Type B pancreatic cell (in vitro differentiated cells): ENCODE data around the gene SEC14L1. TPM values are rescaled to one million over a fixed set of nuclear protein-coding genes. Genes with fewer than 3 reads are reported as not detected.
"Not testable (repeated sequence)": the region's sequence is repeated elsewhere in the genome, so short reads cannot be mapped to it uniquely, and the experiment has no call there.

Source experiments
- DNase-seq: peaks from one replicate; pipeline ENCODE4 v3.0.0; 2021; ENCODE audit warnings: mixed read lengths; ENCODE audit not compliant: unreplicated experiment; ENCODE audit errors: extremely low spot score
- H3K27ac Mint-ChIP-seq: 2 replicates; pipeline ENCODE4 v1.8.0; 2021; ENCODE audit warnings: mild to moderate bottlenecking, mixed read lengths
- H3K27me3 Mint-ChIP-seq: 2 replicates; pipeline ENCODE4 v1.8.0; 2021; ENCODE audit warnings: mixed read lengths
- H3K36me3 Mint-ChIP-seq: 2 replicates; pipeline ENCODE4 v1.8.0; 2021; ENCODE audit warnings: mixed read lengths
- H3K4me1 Mint-ChIP-seq: one replicate; pipeline ENCODE4 v1.8.0; 2021; ENCODE audit warnings: mixed read lengths; ENCODE audit not compliant: unreplicated experiment
- H3K4me3 Mint-ChIP-seq: 2 replicates; pipeline ENCODE4 v1.8.0; 2021; ENCODE audit warnings: mild to moderate bottlenecking, mixed read lengths
- H3K9me3 Mint-ChIP-seq: 2 replicates; pipeline ENCODE4 v1.8.0; 2021; ENCODE audit warnings: mixed read lengths
- total RNA-seq: library from RNA; stranded (reverse); gene quantifications from 2 replicates; pipeline ENCODE4 v1.2.1, GENCODE V29; 2021; ENCODE audit warnings: low replicate concordance
- TF ChIP-seq, protein P1 (sequence below): fragments of 200-600 bp; sonication (generic); conservative IDR thresholded peaks from 2 replicates; pipeline ENCODE4 v1.5.0; 2021; ENCODE audit warnings: antibody characterized with exemption, mild to moderate bottlenecking

The SEC14L1 gene
- total RNA-seq, 1 donor from 2014 or later: 74.9 TPM

DNA sequence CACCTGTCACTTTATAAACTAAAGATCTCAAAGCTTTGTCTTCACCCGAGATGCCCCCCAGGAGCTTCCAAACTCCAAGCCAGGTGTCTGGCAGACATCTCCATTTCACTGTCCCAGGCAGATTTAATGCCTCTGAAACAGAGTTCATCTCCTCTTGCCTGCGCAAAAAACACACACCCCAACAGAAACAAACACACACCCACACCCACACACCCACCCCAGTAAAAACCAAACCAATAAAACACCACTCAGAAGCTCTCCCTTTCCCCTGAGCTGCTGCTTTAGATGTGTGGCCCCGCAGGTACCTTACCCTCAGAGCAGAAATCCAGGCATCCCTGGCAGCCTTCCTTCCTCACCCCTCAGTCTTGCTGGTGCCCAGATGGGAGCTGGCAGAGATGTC lies 14.4 kb downstream of the SEC14L1 start:
- no peaks in the 10 kb centered on the region for H3K27me3 Mint-ChIP-seq
- H3K4me1 Mint-ChIP-seq: peaks cover 28% of the 10 kb centered on the region
- H3K27ac Mint-ChIP-seq: no peak overlapping the region
- H3K36me3 Mint-ChIP-seq: peaks cover 14% of the 10 kb centered on the region
- no peaks in the 10 kb centered on the region for H3K9me3 Mint-ChIP-seq
- DNase-seq: no peak
- TF ChIP-seq, protein P1, sequence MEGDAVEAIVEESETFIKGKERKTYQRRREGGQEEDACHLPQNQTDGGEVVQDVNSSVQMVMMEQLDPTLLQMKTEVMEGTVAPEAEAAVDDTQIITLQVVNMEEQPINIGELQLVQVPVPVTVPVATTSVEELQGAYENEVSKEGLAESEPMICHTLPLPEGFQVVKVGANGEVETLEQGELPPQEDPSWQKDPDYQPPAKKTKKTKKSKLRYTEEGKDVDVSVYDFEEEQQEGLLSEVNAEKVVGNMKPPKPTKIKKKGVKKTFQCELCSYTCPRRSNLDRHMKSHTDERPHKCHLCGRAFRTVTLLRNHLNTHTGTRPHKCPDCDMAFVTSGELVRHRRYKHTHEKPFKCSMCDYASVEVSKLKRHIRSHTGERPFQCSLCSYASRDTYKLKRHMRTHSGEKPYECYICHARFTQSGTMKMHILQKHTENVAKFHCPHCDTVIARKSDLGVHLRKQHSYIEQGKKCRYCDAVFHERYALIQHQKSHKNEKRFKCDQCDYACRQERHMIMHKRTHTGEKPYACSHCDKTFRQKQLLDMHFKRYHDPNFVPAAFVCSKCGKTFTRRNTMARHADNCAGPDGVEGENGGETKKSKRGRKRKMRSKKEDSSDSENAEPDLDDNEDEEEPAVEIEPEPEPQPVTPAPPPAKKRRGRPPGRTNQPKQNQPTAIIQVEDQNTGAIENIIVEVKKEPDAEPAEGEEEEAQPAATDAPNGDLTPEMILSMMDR: no peak
- no peak overlapping the region for H3K4me3 Mint-ChIP-seq

DNA sequence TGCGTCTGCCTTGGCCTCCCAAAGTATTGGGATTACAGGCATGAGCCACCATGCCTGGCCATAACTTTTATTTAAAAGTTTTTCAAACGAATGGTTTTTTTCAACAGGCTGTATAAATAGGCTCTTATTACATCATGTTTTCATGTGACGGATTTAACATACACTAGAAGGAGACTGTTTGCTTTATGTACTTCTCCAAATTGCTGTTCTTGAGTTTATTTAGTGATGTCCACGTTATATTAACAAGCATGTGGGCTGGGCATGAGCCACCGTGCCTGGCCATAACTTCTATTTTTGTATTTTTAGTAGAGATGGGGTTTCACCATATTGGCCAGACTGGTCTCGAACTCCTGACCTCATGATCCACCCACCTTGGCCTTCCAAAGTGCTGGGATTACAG lies 17.0 kb downstream of the SEC14L1 start:
- not testable (repeated sequence) for H3K36me3 Mint-ChIP-seq, H3K27me3 Mint-ChIP-seq, H3K27ac Mint-ChIP-seq, H3K9me3 Mint-ChIP-seq, H3K4me3 Mint-ChIP-seq, DNase-seq
- H3K4me1 Mint-ChIP-seq: peaks cover 32% of the 10 kb centered on the region

GRCh38 chr17:77160091-77160874 lies 19.5 kb downstream of the SEC14L1 start:
- Mint-ChIP-seq H3K27ac (peak overlapping the region; percentile 76), H3K4me1 (peaks cover 46% of the 10 kb centered on the region), H3K36me3 (peaks cover 8% of the 10 kb centered on the region), H3K27me3 (no peaks in the 10 kb centered on the region), H3K4me3 (peak overlapping the region; percentile 10), H3K9me3 (no peaks in the 10 kb centered on the region)
- TF ChIP-seq, protein P1: no peak
- DNase-seq: no peak

DNA sequence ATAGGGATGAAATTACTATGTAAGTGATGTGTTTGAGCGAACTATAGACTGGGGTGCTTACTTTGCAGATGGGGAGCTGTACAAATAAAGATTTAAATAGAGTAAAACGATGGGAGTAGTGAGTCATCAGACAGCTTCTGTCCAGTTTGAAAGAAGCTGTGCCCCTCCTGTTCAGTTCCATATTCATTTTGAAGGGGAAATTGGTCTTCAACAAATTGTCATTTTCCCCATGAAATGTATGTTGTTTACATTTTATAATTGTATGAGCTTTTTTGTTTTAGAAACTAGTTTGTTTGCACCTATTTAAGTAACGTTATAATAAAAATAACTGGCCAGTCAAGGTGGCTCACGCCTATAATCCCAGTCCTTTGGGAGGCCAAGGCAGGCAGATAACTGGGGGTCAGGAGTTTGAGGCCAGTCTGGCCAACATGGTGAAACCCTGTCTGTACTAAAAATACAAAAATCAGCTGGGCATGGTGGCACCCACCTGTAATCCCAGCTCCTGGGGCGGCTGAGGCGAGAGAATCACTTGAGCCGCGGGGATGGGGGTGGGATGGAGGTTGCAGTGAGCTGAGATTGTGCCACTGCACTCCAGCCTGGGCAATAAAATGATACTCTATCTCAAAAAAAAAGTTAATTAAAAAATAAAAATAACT lies 20.2 kb downstream of the SEC14L1 start:
- no peaks in the 10 kb centered on the region for H3K27me3 Mint-ChIP-seq
- TF ChIP-seq, protein P1: no peak
- peak overlapping the region; percentile 76 for H3K27ac Mint-ChIP-seq
- H3K36me3 Mint-ChIP-seq: peaks cover 8% of the 10 kb centered on the region
- peaks cover 54% of the 10 kb centered on the region for H3K4me1 Mint-ChIP-seq
- DNase-seq: no peak
- no peaks in the 10 kb centered on the region for H3K9me3 Mint-ChIP-seq
- peak overlapping the region; percentile 10 for H3K4me3 Mint-ChIP-seq

- H3K27ac Mint-ChIP-seq: peak overlapping the region; percentile 16
- H3K4me3 Mint-ChIP-seq: no peak overlapping the region
- no peak for DNase-seq
- no peaks in the 10 kb centered on the region for H3K27me3 Mint-ChIP-seq
- TF ChIP-seq, protein P1: no peak
- H3K4me1 Mint-ChIP-seq: peaks cover 55% of the 10 kb centered on the region
- no peaks in the 10 kb centered on the region for H3K9me3 Mint-ChIP-seq
- peaks cover 8% of the 10 kb centered on the region for H3K36me3 Mint-ChIP-seq
These were observed 21.2 kb downstream of the SEC14L1 start for GRCh38 chr17:77161953-77162352.

GRCh38 chr17:77163001-77163400 lies 22.2 kb downstream of the SEC14L1 start:
- H3K9me3 Mint-ChIP-seq: peaks cover 5% of the 10 kb centered on the region

More at GRCh38 chr17:77163001-77163400, 22.2 kb downstream of the SEC14L1 start:
- no peaks in the 10 kb centered on the region for H3K27me3 Mint-ChIP-seq
- TF ChIP-seq, protein P1: no peak
- peaks cover 15% of the 10 kb centered on the region for H3K36me3 Mint-ChIP-seq
- no peak for DNase-seq
- H3K4me3 Mint-ChIP-seq: peak overlapping the region; percentile 23
- no peak overlapping the region for H3K27ac Mint-ChIP-seq
- H3K4me1 Mint-ChIP-seq: peaks cover 55% of the 10 kb centered on the region
